HepG2 (cell line): ENCODE results near the gene MTMR10.

Source experiments
- CHD2 ChIP-seq: IDR thresholded peaks from 2 replicates; pipeline ENCODE4 v1.6.1; 2011; ENCODE audit warnings: low read depth, low read length, improper control_type of control experiment
- NFYB ChIP-seq: sonication (generic); formaldehyde crosslinking; IDR thresholded peaks from 2 replicates; pipeline ENCODE4 v1.4.0; 2020; ENCODE audit warnings: missing genetic modification reagents
- RNF2 ChIP-seq: fragments of 450-650 bp; conservative IDR thresholded peaks from 2 replicates; pipeline ENCODE4 v1.6.1; 2016; ENCODE audit warnings: low read depth
- SP1 ChIP-seq, 2 experiments: fragments of 450-650 bp in 1 of 2; sonication (generic) in 1 of 2; formaldehyde crosslinking in 1 of 2; IDR thresholded peaks; 2 replicates each; pipeline versions ENCODE4 v1.4.0 to v1.6.1; 2016 to 2020; ENCODE audit warnings: missing genetic modification reagents in 1 of 2
- TF ChIP-seq, protein P1 (sequence below): IDR thresholded peaks from 2 replicates; pipeline ENCODE4 v1.6.1; 2016; ENCODE audit warnings: missing compliant biosample characterization, missing genetic modification reagents, borderline replicate concordance
- TF ChIP-seq, protein P2 (sequence below): IDR thresholded peaks from 2 replicates; pipeline ENCODE4 v1.6.1; 2016; ENCODE audit warnings: missing compliant biosample characterization, missing genetic modification reagents, borderline replicate concordance

DNA sequence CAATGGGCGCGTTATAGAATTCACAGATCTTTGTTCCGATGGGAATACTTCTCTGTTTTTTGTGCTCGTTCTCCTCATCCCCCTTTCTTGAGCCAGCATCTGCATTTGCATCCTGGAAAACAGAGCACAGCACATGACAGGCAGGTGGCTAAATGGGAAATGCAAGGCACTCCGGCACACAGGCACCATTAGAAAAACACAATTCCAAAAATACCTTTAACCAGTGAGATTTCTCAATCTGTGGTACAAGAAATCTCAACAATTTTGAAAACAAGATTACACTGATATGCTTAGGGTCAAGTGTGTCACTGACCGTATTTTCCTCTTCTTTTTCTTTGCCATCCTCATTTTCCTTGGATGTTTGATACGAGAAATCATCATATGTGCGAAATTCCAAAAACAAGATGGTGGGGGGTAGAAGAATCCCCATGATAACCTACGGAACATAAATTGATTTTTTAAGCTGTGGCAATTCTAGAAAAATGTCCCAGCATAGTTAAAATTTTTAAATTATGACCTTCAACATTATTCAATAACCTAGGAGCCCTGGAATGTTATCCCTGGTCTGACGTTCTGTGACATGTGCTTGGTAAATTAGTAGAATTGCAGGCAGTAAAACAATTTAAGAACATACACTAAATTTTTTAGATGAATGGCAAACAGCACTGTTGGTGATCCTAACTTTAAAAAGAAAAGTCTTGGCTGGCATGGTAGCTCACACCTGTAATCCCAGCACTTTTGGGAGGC, 46.5 kb upstream of the MTMR10 start:
- TF ChIP-seq CHD2: no peak
- no peak for TF ChIP-seq RNF2
- no peak for TF ChIP-seq NFYB (CRISPR knock-in tag)
- no peak for TF ChIP-seq SP1 (IDR thresholded peaks at IDR 0.05)
- TF ChIP-seq SP1 (CRISPR knock-in tag; IDR thresholded peaks at IDR 0.05): no peak
- TF ChIP-seq, protein P1, sequence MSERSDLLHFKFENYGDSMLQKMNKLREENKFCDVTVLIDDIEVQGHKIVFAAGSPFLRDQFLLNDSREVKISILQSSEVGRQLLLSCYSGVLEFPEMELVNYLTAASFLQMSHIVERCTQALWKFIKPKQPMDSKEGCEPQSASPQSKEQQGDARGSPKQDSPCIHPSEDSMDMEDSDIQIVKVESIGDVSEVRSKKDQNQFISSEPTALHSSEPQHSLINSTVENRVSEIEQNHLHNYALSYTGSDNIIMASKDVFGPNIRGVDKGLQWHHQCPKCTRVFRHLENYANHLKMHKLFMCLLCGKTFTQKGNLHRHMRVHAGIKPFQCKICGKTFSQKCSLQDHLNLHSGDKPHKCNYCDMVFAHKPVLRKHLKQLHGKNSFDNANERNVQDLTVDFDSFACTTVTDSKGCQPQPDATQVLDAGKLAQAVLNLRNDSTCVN (CRISPR knock-in tag): no peak
- TF ChIP-seq, protein P2, sequence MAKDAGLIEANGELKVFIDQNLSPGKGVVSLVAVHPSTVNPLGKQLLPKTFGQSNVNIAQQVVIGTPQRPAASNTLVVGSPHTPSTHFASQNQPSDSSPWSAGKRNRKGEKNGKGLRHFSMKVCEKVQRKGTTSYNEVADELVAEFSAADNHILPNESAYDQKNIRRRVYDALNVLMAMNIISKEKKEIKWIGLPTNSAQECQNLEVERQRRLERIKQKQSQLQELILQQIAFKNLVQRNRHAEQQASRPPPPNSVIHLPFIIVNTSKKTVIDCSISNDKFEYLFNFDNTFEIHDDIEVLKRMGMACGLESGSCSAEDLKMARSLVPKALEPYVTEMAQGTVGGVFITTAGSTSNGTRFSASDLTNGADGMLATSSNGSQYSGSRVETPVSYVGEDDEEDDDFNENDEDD (CRISPR knock-in tag): no peak
